ENCODE data around the gene C4orf54.

GRCh38 chr4:99635601-99636000, 22.0 kb downstream of the C4orf54 start:
- TF ChIP-seq CTCF (IDR thresholded peaks at IDR 0.05; ENCODE audit: low read depth, low read length), result no peak
- TF ChIP-seq EZH2phosphoT487 (IDR thresholded peaks at IDR 0.05; ENCODE audit: low read depth), result no peak
